HG02798 (cell line): ENCODE measurements around the gene TBC1D16.
"Not testable (repeated sequence)": the region's sequence is repeated elsewhere in the genome, so short reads cannot be mapped to it uniquely, and the experiment has no call there.

Experiments used
- ATAC-seq: cut with Tn5 transposase; IDR thresholded peaks from one replicate; pipeline ENCODE4 v1.9.1; 2021; ENCODE audit warnings: mild to moderate bottlenecking; ENCODE audit not compliant: unreplicated experiment, poor library complexity

Gene TBC1D16

GRCh38 chr17:80006811-80007752 lies 28.6 kb downstream of the TBC1D16 start:
- no peak for ATAC-seq

DNA sequence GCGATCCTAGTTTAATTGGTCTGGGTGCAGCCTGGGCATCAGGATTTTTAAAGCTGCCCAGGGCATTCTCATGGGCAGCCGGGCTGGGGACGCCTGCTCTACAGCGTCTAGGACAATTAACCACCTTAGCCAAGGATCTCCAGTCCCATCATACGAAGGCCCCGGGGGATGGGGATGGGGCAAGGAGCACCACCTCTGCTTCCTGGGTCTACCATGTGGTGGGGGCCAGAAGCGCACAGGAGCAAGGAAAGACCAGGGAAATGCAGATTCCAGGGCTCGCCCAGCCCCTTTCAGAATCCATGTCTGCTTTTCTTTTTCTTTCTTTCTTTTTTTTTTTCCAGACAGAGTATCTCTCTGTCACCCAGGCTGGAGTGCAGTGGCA lies 29.3 kb downstream of the TBC1D16 start:
- ATAC-seq: no peak

DNA sequence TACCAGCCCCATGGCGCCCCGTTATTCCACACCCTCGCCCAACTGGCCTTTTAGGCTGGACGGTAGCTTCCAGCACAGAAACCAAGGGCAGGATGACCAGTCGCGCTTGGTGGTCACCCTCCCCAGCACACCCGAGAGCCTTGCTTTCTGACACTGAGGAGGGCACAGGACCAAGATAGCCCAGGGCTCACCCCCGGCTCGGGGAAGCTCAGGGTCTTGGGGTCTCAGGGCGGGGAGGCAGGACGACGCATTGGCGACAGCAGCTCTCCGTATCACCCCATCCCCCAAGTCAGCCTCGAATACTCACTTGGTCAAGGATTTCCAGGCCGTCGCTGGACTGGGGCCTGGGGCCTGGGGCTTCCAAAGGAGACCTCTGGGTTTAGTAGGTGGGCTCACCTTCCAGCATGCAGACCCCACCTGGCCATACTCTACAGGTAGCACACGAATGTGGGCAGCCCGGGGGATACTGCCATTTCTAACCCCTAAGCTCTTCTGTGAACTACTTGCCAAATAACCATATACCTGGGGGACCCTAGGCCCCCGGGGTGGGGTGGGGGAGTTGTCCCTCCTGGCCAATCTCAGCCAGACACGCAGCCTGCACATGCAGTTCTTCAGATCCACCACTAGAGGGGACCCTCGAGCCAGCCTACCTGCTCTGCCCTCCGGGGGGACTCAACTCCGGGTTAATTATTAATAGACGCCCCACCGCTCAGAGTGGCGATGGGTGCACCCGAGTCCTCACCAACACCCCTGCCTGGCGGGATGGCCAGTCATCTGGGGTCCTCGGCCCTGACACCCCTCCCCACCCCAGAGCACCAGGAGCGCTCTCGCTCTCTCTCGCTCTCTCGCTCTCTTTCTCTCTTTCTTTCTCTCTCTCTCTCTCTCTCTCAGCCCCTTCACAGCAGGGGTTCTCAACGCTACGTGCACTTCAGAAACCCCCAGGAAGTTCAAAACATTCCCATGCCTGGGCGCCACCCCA lies 30.0 kb downstream of the TBC1D16 start:
- ATAC-seq: no peak

- ATAC-seq: no peak
Measured at GRCh38 chr17:80003969-80004368, 31.7 kb downstream of the TBC1D16 start.

GRCh38 chr17:80002690-80003490 lies 32.8 kb downstream of the TBC1D16 start:
- ATAC-seq: no peak

DNA sequence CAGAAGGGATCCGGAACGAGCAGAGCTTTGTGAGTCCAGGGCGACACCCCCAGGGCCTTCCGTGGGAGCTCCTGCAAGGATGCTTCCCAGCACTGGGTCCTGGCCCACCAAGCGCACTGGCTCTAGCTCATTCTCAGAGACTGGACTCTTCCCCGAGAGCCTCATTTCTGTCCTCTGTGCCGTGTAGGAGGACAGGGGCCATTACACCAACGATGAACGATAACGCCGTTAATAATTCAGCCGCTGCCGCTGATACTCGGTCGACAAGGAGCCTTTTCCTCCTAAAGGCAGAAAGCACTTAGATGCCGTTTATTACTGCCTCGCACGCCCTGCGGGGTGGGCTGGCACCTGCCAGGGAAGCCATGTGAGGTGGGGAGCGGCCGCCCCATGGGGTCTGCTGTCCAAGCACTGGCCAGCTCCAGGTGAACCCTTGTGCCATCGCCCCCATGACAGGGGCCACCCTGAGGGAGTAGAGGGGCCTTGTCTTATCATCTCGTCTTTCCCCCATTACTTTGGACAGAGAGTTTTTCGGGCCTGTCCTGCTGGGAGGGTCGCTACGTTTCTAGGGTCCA lies 33.5 kb downstream of the TBC1D16 start:
- ATAC-seq: no peak

GRCh38 chr17:80000981-80001775 lies 34.5 kb downstream of the TBC1D16 start:
- no peak for ATAC-seq

DNA sequence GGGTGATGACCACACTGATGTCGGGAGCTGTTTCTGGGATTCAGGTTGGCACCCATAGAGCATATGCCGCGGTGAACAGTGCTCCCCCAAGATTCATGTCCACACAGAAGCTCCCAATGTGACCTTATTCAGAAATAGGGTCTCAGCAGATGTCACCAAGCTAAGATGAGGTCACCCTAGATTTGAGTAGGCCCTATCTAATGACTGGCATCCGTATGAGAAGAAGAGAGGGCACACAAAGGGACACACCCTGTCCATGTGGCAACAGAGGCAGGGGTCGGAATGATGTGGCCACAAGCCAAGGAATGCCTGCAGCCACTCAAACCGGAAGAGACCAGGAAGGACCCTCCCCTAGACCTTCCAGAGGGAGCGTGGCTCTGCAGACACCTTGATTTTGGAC lies 35.5 kb downstream of the TBC1D16 start:
- ATAC-seq: no peak

- no peak for ATAC-seq
Measured at GRCh38 chr17:79997011-79997660, 38.5 kb downstream of the TBC1D16 start.

DNA sequence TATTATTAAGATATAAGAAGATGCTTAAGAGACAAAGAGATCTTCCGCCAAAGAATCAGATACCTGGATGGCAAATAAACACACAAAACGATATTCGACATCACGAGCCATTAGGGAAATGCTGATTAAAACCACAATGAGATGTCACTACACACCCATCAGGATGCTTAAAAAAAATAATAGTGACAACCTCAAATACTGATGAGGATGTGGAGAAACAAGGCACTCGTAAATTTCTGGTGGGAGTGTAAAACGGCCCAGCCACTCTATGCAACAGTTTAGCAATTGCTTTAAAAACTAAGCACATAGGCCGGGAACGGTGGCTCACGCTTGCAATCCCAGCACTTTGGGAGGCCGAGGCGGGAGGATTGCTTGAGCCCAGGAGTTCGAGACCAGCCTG lies 39.4 kb downstream of the TBC1D16 start:
- ATAC-seq: no peak

GRCh38 chr17:79995696-79996095 lies 40.0 kb downstream of the TBC1D16 start:
- no peak for ATAC-seq

DNA sequence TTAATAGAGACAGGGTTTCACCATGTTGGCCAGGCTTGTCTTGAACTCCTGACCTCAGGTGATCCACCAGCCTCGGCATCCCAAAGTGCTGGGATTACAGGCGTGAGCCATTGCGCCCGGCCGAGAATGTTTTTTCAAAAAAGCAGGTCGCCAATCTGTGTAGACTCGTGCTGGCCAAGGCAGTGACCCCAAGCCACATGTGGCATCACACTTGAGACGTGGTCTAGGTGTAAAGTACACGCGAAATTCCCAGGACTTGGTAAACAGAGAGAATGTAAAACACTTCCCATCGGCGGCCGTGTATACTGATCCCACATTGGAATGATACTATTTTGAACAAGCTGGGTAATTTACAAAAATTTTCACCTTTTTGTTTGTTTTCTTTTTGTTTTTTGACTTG lies 41.1 kb downstream of the TBC1D16 start:
- ATAC-seq: no peak

DNA sequence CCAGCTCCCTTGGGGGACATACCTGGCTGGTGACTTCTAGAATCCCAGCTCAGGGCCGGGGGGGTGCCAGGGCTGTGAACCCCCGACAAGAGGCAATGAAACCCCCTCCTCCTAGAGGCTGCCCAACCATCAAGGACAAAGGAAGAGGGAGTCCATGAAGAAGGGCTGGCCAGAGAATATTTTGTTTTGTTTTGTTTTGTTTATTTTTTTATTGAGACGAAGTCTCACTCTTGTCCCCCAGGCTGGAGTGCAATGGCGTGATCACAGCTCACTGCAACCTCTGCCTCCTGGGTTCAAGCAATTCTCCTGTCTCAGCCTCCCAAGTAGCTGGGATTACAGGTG lies 41.5 kb downstream of the TBC1D16 start:
- not testable (repeated sequence) for ATAC-seq

DNA sequence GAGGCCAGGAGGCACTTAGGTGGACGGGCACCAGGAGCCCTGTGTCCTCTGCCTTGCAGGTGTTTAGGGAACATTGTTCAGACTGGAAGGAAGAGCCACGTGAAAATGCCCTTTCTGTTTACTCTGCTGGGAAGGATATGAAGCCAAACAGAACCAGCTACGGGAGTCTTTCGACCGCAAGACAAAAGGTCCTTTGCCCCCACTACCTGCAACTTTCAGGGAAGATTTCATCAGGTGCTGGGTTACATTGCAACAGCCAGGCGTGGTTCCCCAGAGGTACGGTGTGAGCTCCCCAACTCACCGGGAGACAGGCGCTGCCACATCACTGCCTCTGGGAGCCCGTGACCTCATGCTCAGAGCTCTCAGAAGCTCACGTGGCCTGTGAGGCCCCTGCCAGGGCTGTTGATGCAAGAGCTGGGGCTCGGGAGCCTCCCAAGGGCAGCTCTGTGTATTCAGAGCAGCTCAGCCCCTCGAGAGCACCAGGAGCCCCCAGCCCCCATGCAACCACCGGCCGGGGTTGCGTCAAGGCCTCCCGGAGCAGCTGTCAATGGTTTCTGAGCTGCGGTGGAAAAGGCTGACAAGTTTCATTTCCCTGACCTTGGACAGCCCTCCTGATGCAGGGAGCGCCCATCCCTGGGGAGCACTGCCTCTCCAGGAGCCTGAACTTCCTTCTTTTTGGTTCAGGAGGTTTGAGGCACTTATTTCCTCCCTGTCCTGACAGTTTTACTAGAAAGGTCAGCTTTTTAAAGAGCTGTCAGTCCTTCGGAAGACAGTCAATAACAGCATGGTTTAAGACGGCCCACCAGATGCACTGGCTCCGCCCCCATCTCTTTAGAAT lies 42.1 kb downstream of the TBC1D16 start:
- ATAC-seq: no peak

GRCh38 chr17:79992649-79993389 lies 42.9 kb downstream of the TBC1D16 start:
- ATAC-seq: no peak

DNA sequence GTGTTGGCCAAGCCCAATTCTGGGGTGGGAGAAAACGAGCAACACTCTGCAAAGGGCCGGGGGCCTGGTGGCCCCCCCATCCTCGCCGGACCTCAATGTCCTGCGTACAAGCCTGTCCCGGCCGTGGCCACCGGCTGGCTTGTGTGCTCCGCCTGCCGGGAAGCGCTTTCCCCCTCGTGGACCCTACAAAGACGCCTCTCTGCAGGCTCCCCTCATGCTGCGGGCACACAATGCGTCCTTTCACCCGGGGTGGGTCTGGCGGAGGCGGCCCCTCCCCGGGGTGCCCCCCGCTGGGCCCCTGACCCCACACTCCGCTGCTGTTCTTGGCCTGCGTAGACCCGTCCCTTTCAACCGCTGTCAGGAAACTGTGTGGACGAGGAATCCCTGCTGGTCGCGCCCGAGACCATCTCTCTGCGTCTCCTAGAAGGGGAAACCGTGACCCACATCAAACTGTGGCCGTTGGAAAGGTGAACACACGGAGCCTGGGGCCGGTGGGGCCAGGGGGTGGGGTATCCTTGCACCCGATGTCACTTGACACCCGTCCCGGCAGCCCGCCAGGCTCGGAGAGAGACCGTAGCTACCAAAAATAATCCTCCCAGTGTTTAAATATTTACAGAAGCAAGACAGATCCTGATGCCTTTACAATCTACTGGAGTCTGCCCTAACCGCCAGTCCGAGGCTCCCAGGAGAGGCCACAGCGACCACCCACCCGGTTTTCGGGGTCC lies 43.6 kb downstream of the TBC1D16 start:
- no peak for ATAC-seq
